CMK (cell line): ENCODE data around the gene SCGB3A2.

ENCODE experiments used
- DNase-seq: peaks from one replicate; pipeline ENCODE4 v3.0.0-alpha.2; 2010; ENCODE audit warnings: low read depth

The SCGB3A2 gene

DNA sequence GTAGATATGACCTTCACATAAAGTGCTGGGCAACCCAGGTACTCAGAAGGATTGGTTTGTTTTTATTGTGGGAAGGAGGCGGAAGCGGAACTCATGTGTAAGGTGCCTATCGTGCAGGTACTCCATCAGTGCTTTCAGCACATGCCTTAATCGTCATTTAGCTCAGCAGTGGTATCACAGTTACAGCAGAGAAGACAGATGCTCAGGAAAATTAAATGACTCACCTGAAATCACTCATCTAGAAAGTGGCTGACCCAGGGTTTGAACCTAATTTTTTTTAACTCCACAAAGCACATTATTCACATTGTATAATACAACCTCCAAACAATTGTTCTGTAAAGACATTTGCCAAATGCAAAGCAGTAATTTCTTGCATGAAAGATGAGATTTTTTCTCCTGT lies 25.6 kb downstream of the SCGB3A2 start:
- DNase-seq, result no peak

- no peak for DNase-seq
Observed at GRCh38 chr5:147906326-147907095, 28.0 kb downstream of the SCGB3A2 start, which contains the start of gene C5orf46. TSS of gene C5orf46 (minus strand) at chr5:147906538. CDS start at chr5:147906501, 37 bp downstream.

GRCh38 chr5:147911427-147911826 lies 32.9 kb downstream of the SCGB3A2 start:
- DNase-seq, result no peak

- no peak for DNase-seq
Observed at GRCh38 chr5:147912011-147912410, 33.5 kb downstream of the SCGB3A2 start.

DNA sequence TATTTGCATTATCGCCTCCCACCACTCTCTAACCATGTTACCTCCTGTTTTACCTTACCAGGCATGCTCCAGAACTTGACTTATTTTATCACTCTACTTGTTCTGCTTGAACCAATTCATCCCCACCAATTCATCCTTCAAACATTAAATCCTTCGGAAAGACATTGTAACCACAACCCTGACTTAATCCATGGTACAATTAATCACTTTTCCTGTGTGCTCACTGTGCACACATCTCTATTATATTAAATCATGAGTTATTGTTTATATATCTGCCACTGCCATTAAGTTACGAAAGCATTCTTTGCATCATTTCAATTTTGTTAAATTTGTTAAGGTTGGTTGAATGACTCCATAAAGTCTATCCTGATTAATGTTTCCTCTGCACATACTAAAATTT lies 35.3 kb downstream of the SCGB3A2 start:
- no peak for DNase-seq

DNA sequence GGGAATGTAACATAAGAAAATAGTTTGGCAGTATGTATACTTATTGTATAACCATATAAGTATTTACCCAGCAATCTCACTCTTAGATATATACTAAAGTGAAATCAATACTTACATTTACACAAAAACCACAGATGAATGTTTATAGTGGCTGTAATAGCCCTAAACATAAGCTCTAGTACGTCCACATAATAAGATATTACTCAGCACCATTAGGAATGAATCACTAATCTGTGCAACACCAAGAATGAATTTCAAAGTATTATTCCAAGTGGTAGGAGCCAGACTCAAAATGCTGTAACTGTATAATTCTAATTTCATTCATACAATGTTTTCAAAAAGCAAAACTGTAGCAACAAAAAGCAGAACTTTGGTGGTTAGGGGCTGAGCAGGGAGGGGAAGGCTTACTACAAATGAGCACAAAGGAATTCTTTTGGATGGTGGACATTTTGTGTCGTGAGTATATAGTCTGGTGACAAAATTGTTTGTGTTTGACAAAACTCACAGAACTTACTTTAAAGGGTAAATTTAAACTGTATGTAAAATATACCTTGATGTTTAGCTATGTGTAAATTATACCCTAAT lies 39.7 kb downstream of the SCGB3A2 start:
- DNase-seq, result no peak

GRCh38 chr5:147918899-147919298 lies 40.4 kb downstream of the SCGB3A2 start:
- DNase-seq, result no peak

DNA sequence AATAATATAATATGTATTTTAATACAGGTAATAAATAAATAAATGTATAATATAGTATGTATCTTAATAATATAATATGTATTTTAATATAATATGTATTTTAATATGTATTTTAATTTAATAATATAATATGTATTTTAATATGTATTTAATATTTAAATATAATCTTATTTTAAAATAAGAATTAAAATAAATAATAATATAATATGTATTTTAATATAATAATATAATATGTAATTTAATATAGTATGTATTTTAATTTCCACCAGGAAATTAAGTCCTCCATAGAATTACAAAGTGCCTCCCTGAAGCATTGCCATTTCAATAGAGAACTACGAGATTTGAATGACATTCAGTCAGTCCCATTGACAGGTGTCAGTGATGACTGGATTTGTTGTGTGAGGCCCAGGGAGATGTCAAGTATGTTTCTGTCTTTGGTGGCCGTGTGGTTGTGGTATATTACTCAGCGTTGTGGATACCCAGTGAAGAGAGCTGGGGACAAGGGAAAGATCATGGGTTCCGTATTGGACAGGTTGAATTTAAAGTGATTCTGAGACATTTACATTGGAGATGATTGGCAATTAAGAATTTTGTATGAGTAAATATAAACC lies 42.0 kb downstream of the SCGB3A2 start:
- no peak for DNase-seq

DNA sequence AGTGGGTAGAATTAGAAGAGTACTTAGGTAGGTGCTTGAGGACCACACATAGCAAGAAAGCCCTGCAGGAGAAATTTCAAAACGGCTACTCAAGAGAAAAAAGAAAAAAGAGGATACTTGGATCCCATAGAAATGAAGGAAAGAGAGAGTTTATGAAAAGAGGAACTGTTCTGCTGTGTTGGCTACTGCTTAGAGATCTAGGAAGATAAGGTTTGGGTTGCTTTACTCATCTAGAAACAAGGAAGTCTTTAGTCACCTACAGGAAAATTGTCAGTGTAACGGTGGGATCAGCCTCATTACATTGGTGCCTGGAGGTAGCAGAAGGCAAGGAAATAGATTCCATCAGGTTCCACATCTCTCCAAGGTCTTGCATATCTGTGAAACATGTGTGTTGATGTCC lies 42.6 kb downstream of the SCGB3A2 start:
- DNase-seq, result no peak

DNA sequence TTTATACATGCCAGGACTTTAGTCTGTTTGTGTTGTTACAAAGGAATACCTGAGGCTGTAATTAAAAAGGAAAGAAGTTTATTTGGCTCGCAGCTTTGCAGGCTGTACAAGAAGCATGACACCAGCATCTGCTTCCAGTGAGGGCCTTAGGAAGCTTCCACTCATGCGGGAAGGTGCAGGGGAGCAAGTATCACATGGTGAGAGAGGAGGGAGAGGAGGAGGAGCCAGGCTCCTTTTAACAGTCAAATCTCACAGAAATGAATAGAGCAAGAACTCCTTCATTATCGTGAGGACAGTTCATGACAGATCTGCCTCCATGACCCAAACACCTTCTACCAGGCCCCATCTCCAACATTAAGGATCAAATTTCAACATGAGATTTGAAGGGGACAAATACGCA lies 46.5 kb downstream of the SCGB3A2 start:
- no peak for DNase-seq

- no peak for DNase-seq
Observed at GRCh38 chr5:147927901-147928300, 49.4 kb downstream of the SCGB3A2 start.

- no peak for DNase-seq
Observed at GRCh38 chr5:147930769-147931168, 52.3 kb downstream of the SCGB3A2 start.
